HG02870 (cell line): ENCODE data around the gene BRCC3.

Experiments
- ATAC-seq: cut with Tn5 transposase; IDR thresholded peaks from one replicate; pipeline ENCODE4 v1.9.1; 2021; ENCODE audit warnings: mild to moderate bottlenecking, moderate library complexity; ENCODE audit not compliant: unreplicated experiment

The BRCC3 gene

GRCh38 chrX:155056877-155057792 lies 14.2 kb upstream of the BRCC3 start:
- ATAC-seq = peak; percentile 76

GRCh38 chrX:155061760-155062159 lies 9.5 kb upstream of the BRCC3 start:
- ATAC-seq = no peak

GRCh38 chrX:155065035-155065734 lies 6.1 kb upstream of the BRCC3 start:
- ATAC-seq = no peak

- ATAC-seq = no peak
Observed at GRCh38 chrX:155068165-155068564, 3.1 kb upstream of the BRCC3 start.

- no peak for ATAC-seq
Observed at GRCh38 chrX:155069414-155069813, 1.9 kb upstream of the BRCC3 start.

GRCh38 chrX:155070038-155070437 lies 1.3 kb upstream of the BRCC3 start:
- ATAC-seq = no peak

- ATAC-seq = peak; percentile 25
Observed at GRCh38 chrX:155070663-155070974, 689 bp upstream of the BRCC3 start.

GRCh38 chrX:155071694-155072280 lies 479 bp downstream of the BRCC3 start:
- peak; percentile 2 for ATAC-seq

- no peak for ATAC-seq
Observed at GRCh38 chrX:155086202-155086840, 15.0 kb downstream of the BRCC3 start.

GRCh38 chrX:155086961-155087735 lies 15.8 kb downstream of the BRCC3 start:
- ATAC-seq = no peak

- ATAC-seq = no peak
Observed at GRCh38 chrX:155094468-155095061, 23.3 kb downstream of the BRCC3 start.

GRCh38 chrX:155105919-155106318 lies 34.6 kb downstream of the BRCC3 start:
- ATAC-seq = no peak

GRCh38 chrX:155108427-155108826 lies 37.1 kb downstream of the BRCC3 start:
- no peak for ATAC-seq

- ATAC-seq = no peak
Observed at GRCh38 chrX:155112171-155112570, 40.9 kb downstream of the BRCC3 start.

- no peak for ATAC-seq
Observed at GRCh38 chrX:155113097-155113496, 41.8 kb downstream of the BRCC3 start.

GRCh38 chrX:155115174-155115819 lies 44.0 kb downstream of the BRCC3 start:
- ATAC-seq = no peak

GRCh38 chrX:155127465-155127864 lies 56.2 kb downstream of the BRCC3 start:
- no peak for ATAC-seq

- no peak for ATAC-seq
Observed at GRCh38 chrX:155127940-155128339, 56.6 kb downstream of the BRCC3 start.

GRCh38 chrX:155132110-155132509 lies 60.8 kb downstream of the BRCC3 start:
- no peak for ATAC-seq

- ATAC-seq = no peak
Observed at GRCh38 chrX:155134255-155134654, 62.9 kb downstream of the BRCC3 start.
